ENCODE results near the gene SMCO1.
A peak's percentile ranks its signal among the peaks of the same experiment; 100 is the strongest.
"Not testable (repeated sequence)": the region's sequence is repeated elsewhere in the genome, so short reads cannot be mapped to it uniquely, and the experiment has no call there.

Gene SMCO1

GRCh38 chr3:196521291-196521690 is 6.1 kb upstream of the SMCO1 start:
- not testable (repeated sequence) for DNase-seq (ENCODE audit: low spot score)

GRCh38 chr3:196519718-196520082 is 4.6 kb upstream of the SMCO1 start:
- peak; percentile 18 for DNase-seq (ENCODE audit: low spot score)

GRCh38 chr3:196518966-196519717 is 4.0 kb upstream of the SMCO1 start:
- DNase-seq (ENCODE audit: low spot score): peak; percentile 70

- DNase-seq (ENCODE audit: low spot score): no peak
These were observed 2.8 kb upstream of the SMCO1 start for GRCh38 chr3:196517919-196518318.

GRCh38 chr3:196517162-196517800 is 2.1 kb upstream of the SMCO1 start:
- DNase-seq (ENCODE audit: low spot score): no peak

- no peak for DNase-seq (ENCODE audit: low spot score)
These were observed 813 bp downstream of the SMCO1 start for GRCh38 chr3:196514350-196514716.

GRCh38 chr3:196513697-196514349 is 1.3 kb downstream of the SMCO1 start:
- DNase-seq (ENCODE audit: low spot score): no peak

GRCh38 chr3:196511646-196512425 is 3.3 kb downstream of the SMCO1 start:
- DNase-seq (ENCODE audit: low spot score): not testable (repeated sequence)

GRCh38 chr3:196511108-196511507 is 4.0 kb downstream of the SMCO1 start:
- not testable (repeated sequence) for DNase-seq (ENCODE audit: low spot score)

- no peak for DNase-seq (ENCODE audit: low spot score)
These were observed 8.5 kb downstream of the SMCO1 start for GRCh38 chr3:196506687-196507086.

- DNase-seq (ENCODE audit: low spot score): no peak
These were observed 10.6 kb downstream of the SMCO1 start for GRCh38 chr3:196504556-196504955.

GRCh38 chr3:196504077-196504398 is 11.1 kb downstream of the SMCO1 start:
- not testable (repeated sequence) for DNase-seq (ENCODE audit: low spot score)

- DNase-seq (ENCODE audit: low spot score): peak; percentile 93
These were observed 11.7 kb downstream of the SMCO1 start, which contains the start of gene RNF168 for GRCh38 chr3:196503196-196504076. Gene RNF168, minus strand, starts transcription at chr3:196503768. Its CDS starts 595 bp downstream, at chr3:196503173.

- DNase-seq (ENCODE audit: low spot score): peak; percentile 83
These were observed 12.4 kb downstream of the SMCO1 start for GRCh38 chr3:196502775-196503195.

- DNase-seq (ENCODE audit: low spot score): peak; percentile 62
These were observed 13.7 kb downstream of the SMCO1 start for GRCh38 chr3:196501316-196502044.

- no peak for DNase-seq (ENCODE audit: low spot score)
These were observed 15.2 kb downstream of the SMCO1 start for GRCh38 chr3:196499807-196500524.

- DNase-seq (ENCODE audit: low spot score): no peak
These were observed 16.1 kb downstream of the SMCO1 start for GRCh38 chr3:196499061-196499460.

- DNase-seq (ENCODE audit: low spot score): no peak
These were observed 16.8 kb downstream of the SMCO1 start for GRCh38 chr3:196498297-196498696.

- no peak for DNase-seq (ENCODE audit: low spot score)
These were observed 19.0 kb downstream of the SMCO1 start for GRCh38 chr3:196496183-196496582.

GRCh38 chr3:196493292-196493691 is 21.9 kb downstream of the SMCO1 start:
- DNase-seq (ENCODE audit: low spot score): no peak
